ENCODE results near the gene SMLR1.

GRCh38 chr6:130870179-130870880, 43.1 kb downstream of the SMLR1 start:
- TF ChIP-seq, protein P1, sequence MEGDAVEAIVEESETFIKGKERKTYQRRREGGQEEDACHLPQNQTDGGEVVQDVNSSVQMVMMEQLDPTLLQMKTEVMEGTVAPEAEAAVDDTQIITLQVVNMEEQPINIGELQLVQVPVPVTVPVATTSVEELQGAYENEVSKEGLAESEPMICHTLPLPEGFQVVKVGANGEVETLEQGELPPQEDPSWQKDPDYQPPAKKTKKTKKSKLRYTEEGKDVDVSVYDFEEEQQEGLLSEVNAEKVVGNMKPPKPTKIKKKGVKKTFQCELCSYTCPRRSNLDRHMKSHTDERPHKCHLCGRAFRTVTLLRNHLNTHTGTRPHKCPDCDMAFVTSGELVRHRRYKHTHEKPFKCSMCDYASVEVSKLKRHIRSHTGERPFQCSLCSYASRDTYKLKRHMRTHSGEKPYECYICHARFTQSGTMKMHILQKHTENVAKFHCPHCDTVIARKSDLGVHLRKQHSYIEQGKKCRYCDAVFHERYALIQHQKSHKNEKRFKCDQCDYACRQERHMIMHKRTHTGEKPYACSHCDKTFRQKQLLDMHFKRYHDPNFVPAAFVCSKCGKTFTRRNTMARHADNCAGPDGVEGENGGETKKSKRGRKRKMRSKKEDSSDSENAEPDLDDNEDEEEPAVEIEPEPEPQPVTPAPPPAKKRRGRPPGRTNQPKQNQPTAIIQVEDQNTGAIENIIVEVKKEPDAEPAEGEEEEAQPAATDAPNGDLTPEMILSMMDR (IDR thresholded peaks at IDR 0.05) = no peak
- TF ChIP-seq POLR2A (IDR thresholded peaks at IDR 0.05) = no peak

Measured in lower leg skin (tissue), 3 donors.